ENCODE results near the gene ENPP6.

GRCh38 chr4:184203300-184203699 lies 14.4 kb downstream of the ENPP6 start:
- TF ChIP-seq CTCF (IDR thresholded peaks at IDR 0.05; ENCODE audit: low read depth, low read length, missing input control), result no peak
- TF ChIP-seq, protein P1, sequence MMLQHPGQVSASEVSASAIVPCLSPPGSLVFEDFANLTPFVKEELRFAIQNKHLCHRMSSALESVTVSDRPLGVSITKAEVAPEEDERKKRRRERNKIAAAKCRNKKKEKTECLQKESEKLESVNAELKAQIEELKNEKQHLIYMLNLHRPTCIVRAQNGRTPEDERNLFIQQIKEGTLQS (IDR thresholded peaks at IDR 0.05), result no peak
- TF ChIP-seq ZBTB33 (IDR thresholded peaks at IDR 0.05), result no peak
- TF ChIP-seq, protein P2, sequence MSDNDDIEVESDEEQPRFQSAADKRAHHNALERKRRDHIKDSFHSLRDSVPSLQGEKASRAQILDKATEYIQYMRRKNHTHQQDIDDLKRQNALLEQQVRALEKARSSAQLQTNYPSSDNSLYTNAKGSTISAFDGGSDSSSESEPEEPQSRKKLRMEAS (IDR thresholded peaks at IDR 0.05), result no peak
- TF ChIP-seq, protein P3, sequence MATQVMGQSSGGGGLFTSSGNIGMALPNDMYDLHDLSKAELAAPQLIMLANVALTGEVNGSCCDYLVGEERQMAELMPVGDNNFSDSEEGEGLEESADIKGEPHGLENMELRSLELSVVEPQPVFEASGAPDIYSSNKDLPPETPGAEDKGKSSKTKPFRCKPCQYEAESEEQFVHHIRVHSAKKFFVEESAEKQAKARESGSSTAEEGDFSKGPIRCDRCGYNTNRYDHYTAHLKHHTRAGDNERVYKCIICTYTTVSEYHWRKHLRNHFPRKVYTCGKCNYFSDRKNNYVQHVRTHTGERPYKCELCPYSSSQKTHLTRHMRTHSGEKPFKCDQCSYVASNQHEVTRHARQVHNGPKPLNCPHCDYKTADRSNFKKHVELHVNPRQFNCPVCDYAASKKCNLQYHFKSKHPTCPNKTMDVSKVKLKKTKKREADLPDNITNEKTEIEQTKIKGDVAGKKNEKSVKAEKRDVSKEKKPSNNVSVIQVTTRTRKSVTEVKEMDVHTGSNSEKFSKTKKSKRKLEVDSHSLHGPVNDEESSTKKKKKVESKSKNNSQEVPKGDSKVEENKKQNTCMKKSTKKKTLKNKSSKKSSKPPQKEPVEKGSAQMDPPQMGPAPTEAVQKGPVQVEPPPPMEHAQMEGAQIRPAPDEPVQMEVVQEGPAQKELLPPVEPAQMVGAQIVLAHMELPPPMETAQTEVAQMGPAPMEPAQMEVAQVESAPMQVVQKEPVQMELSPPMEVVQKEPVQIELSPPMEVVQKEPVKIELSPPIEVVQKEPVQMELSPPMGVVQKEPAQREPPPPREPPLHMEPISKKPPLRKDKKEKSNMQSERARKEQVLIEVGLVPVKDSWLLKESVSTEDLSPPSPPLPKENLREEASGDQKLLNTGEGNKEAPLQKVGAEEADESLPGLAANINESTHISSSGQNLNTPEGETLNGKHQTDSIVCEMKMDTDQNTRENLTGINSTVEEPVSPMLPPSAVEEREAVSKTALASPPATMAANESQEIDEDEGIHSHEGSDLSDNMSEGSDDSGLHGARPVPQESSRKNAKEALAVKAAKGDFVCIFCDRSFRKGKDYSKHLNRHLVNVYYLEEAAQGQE (IDR thresholded peaks at IDR 0.05), result no peak
- TF ChIP-seq RAD21 (IDR thresholded peaks at IDR 0.05), result no peak
